Superior temporal gyrus (tissue), 1 donor: ENCODE data around the gene RNF31.
"Not testable (repeated sequence)": the region's sequence is repeated elsewhere in the genome, so short reads cannot be mapped to it uniquely, and the experiment has no call there.

ENCODE experiments used
- DNase-seq: peaks from one replicate; pipeline ENCODE4 v3.0.0-alpha.2; 2016; ENCODE audit errors: extremely low spot score

RNF31 gene

DNA sequence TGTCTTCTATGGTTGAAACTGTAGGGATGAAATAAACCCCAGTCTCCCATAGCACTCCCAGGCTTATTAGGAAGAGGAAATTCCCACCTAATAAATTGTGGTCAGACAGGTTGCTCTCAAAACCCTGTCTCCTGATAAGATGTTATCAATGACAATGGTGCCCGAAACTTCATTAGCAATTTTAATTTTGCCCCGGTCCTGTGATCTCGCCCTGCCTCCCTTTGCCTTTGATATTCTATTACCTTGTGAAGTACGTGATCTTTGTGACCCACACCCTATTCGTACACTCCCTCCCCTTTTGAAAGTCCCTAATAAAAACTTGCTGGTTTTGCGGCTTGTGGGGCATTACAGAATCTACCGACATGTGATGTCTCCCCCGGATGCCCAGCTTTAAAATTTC is 55.2 kb downstream of the RNF31 start:
- DNase-seq, result not testable (repeated sequence)

DNA sequence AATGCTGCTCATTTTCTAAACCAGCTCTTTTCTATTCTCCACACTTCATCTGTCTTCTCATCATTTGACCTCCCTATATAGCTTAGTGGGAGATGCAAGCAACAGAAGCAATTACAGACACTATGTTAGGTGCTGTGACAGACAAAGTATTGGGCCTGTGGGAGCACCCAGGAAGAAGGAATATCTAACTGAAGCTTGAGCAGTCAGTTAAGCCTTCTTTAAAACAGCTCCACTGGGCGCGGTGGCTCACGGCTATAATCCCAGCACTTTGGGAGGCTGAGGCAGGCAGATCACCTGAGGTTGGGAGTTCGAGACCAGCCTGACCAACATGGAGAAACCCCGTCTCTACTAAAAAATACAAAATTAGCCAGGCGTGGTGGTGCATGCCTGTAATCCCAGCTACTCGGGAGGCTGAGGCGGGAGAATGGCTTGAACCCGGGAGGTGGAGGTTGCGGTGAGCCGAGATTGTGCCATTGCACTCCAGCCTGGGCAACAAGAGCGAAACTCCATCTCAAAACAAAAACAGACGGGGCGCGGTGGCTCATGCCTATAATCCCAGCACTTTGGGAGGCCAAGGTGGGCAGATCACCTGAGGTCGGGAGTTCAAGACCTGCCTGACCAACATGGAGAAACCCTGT is 56.1 kb downstream of the RNF31 start:
- DNase-seq, result not testable (repeated sequence)

DNA sequence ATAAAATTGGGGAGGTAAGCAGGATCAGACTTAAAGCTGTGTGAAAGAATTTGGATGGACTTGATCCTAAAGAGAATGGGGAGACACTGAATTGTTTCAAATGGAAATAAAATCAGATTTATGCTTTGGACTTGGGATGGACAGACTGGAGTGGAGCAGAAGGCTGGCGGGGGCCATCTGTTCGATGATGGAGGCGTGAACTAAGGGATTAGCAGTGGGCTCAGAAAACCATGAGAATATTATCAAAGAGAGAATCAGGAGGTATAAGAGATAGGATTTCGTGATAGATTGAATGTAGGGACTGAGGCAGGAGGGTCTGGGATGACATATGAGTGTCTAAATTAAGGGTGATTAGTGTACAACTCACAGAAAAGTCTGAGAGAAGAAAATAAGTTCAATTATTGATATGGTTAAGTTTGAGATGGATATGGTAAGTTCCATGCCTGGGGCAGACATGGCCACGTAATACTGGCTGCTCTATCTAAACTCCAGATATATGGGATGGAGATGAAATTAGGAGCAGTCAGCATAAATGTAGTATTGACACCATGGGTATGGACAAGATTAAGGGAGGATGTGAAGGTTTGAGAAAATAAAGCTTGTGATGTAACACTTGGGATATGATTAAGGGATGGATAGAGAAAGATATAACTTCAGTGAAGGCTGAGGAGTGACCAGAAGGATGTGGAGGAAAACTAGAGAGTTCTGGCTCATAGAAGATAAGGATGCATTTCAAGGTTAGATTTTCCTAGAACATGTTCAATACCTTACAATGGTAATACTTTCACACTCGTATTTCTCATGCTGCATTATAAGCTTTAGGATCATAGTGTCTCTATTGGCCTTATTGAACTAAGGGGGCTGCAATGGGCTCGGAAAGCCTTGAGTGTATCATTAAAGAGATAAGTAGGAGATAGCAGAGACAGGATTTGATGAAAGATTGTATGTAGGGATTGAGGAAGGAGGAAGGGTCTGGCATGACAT is 57.2 kb downstream of the RNF31 start:
- no peak for DNase-seq

DNA sequence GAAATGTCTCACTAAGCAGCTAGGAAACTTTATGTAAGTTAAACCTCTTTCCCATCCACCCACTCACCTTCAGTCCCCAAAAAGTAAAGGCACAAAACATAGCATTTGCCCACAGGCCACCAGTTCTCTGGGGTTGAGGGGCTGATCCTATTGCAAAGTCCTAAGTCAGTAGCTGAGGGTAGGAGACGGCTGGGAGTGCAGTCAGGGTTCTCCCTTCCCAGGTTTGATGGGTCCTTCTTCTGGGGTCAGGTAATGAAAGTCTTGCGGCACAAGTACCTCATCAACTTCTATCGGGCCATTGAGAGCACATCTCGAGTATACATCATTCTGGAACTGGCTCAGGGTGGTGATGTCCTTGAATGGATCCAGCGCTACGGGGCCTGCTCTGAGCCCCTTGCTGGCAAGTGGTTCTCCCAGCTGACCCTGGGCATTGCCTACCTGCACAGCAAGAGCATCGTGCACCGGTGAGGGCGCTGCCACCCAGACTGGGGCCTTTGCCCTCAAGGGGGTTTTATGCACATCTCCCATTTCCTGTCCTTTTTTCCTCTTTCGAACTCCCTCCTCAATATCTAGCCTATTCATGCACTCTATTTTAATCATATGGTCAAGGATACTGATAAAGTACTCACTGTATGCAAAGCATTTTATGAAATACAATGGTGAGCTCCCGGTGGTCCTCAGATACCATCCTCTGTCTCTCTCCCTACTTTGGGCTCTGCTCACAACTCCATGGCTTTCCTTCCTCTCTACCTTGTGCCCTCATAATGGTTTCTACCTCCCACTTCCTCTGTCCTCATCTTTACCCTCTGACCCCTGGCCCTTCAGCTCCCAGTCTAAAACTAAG is 59.2 kb downstream of the RNF31 start:
- DNase-seq, result no peak

DNA sequence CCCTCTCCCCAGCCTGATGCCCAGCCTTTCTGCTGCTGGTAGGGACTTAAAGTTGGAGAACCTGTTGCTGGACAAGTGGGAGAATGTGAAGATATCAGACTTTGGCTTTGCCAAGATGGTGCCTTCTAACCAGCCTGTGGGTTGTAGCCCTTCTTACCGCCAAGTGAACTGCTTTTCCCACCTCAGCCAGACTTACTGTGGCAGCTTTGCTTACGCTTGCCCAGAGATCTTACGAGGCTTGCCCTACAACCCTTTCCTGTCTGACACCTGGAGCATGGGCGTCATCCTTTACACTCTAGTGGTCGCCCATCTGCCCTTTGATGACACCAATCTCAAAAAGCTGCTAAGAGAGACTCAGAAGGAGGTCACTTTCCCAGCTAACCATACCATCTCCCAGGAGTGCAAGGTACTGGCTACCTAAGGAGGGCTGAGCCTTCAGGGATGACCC is 59.8 kb downstream of the RNF31 start:
- DNase-seq, result no peak

DNA sequence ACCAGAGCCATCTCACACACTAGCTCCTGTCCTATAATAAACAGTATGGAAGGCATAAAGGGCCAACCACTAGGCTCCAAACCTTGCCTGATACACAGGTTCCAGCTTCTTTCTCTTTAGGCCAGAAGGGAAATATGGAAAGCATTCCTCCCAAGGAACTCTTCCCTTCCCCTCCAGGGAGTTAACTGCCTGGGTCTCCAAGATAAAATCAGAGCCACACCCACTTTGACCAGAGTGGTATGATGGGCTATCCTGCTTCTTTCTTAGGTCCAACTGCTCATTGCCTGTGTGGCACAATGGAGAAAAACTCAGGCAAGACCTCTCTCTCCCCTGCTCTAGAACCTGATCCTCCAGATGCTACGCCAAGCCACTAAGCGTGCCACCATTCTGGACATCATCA is 60.3 kb downstream of the RNF31 start:
- DNase-seq, result no peak
